Subcutaneous adipose tissue (tissue), 4 donors: Measurements from ENCODE around the gene CASTOR1. TPM values are rescaled to one million over a fixed set of nuclear protein-coding genes. Genes with fewer than 3 reads are reported as not detected.

Experiments used
- total RNA-seq, 4 donors: library from RNA; depleted of rRNA; stranded (reverse); fragments of >200 nt; gene quantifications; one replicate each; pipeline ENCODE4 v1.1.0, GENCODE V29; 2016
- TF ChIP-seq, protein P1 (sequence below): fragments of 450-650 bp; IDR thresholded peaks from one replicate; pipeline ENCODE4 v1.5.1; 2016; ENCODE audit warnings: low read depth, mild to moderate bottlenecking, control low read depth, antibody characterized with exemption, moderate library complexity

Gene CASTOR1
- total RNA-seq, 4 donors from 2014 or later: 8.5 to 26.9 (median 12.8) TPM

DNA sequence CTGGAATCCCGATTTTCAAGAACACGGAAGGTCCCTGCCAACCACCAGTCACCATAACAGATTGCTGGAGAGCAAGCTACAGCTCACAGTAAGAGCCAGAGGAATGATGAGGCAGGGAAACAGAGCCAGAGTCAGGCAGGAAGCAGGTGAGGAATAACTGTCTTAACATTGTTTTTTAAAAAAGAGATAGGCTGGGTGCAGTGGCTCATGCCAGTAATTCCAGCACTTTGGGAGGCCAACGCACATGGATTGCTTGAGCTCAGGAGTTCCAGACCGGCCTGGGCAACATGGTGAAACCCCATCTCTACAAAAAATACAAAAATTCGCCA, 13.5 kb upstream of the CASTOR1 start:
- TF ChIP-seq, protein P1, sequence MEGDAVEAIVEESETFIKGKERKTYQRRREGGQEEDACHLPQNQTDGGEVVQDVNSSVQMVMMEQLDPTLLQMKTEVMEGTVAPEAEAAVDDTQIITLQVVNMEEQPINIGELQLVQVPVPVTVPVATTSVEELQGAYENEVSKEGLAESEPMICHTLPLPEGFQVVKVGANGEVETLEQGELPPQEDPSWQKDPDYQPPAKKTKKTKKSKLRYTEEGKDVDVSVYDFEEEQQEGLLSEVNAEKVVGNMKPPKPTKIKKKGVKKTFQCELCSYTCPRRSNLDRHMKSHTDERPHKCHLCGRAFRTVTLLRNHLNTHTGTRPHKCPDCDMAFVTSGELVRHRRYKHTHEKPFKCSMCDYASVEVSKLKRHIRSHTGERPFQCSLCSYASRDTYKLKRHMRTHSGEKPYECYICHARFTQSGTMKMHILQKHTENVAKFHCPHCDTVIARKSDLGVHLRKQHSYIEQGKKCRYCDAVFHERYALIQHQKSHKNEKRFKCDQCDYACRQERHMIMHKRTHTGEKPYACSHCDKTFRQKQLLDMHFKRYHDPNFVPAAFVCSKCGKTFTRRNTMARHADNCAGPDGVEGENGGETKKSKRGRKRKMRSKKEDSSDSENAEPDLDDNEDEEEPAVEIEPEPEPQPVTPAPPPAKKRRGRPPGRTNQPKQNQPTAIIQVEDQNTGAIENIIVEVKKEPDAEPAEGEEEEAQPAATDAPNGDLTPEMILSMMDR: no peak

DNA sequence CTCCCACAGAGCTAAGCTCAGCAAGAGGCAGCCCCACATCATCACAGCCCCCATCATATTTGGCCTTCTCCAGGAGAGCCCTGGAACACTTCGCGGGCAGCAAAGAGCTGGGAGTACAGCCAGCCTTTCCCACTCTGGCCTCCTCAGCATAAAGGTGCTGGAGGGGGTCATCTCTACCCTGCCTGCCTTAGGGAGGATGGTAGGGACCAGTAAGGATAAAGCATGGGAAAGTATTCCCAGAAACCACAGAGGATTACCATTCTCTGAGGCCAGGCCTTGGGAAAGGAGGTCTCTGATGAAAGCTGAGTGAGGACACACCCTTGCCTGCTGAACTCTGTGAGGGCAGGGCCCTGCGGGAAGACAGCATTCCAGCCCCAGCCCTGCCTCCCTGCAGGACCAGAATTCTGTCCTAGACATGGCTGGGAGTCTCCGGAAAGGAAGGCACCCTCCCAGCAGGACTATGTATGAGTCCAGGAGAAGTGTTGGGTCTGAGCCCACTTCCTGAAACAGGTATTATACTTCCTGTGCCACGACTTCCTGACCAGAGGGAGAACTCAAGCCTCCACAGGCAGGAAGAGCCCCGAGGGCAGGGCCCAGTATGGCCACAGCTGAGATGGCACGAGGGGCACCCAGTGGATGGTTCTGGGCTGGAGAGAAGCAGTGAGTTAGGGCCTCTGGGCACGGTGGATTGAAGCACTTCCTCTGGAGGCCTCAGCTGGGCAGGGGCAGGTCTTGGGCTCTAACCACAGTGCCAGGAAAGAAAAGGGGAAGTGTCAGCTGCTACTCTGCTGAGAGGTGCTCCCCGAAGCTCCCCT, 12.9 kb upstream of the CASTOR1 start:
- TF ChIP-seq, protein P1: no peak

DNA sequence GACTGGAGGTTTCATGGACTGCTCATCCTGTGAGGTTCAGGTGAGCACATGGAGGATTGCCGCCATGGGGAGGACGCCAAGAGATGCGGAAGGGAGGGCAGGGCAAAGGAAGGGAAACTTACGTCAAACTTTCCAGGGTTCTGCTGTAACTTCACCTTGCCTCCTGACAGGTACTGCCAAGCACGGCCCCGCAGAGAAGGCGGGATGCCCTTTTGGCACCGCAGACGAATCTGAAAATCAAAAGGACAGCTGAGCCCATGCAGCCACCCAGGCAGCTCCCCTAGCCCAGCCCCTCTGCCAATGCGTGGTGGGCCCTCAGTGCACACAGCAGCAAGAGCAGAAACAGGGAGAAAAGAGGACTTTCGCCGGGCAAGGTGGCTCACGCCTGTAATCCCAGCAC, 10.0 kb upstream of the CASTOR1 start:
- TF ChIP-seq, protein P1: no peak

DNA sequence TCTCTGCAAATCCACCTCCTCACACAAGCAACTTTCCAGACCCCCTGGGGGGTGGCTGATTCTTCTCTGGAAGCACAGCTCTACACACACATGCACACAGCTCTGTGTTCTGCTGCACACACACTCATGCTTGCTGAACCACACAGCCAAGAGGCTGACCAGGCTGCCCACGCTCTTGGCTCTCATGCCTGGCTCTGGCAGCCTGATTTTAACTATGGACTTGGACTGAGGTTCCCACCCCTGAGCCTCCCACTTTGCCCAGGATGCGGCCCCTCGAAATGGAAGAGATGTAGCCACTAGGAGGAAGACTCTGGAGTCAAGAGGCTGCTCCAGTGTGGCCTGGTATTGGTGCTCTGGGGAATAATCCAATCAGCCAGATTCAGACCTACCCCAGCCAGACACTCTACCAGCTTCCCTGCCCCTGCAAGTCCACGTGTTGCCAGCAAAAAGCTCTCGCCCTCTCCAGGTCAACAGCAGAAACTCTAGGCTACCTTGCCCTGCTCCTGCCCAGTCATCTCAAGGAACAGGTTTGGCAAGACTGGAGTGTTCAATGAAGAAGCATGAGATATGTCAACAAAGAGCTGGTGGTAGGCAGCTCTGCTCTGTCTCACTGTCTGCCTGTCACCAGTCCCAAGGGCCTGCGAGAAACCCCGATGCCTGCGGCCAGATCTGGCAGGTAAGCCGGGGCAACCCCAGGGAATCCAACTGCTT, 8.8 kb upstream of the CASTOR1 start:
- TF ChIP-seq, protein P1: no peak

DNA sequence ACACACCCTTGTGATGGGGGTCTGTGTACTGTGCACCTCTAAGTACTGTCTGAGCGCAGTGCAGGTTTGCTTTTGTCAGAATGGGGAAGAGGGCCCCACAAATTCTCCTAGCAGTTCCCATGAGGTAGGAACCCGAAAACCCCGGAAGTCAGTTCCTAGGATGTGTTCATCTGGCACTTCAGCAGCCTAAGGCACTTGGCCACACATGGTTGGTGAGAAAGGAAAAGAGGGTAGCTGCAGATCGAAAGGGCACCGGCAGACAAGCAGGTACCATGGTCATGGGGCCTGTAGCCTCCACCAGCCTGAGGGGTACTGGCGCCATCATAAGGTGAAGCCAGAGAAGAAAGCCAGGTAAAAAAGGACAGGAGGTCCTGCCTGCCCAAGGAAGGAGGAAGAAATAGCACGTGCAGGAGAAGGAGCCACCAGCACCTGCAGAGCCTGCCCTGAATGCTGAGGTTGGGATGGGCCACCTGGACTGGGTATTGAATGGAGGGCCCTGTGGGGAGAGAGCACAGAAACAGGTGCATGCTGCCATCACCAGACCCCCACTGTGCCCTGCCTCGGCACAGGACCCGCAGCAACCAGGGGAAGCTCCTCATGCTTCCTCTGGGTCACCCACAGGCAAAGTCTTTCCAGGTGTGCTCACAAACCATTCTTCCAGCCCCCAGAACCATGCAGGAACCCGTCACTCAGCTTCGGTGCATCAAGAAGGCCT, 8.1 kb upstream of the CASTOR1 start:
- TF ChIP-seq, protein P1: no peak

DNA sequence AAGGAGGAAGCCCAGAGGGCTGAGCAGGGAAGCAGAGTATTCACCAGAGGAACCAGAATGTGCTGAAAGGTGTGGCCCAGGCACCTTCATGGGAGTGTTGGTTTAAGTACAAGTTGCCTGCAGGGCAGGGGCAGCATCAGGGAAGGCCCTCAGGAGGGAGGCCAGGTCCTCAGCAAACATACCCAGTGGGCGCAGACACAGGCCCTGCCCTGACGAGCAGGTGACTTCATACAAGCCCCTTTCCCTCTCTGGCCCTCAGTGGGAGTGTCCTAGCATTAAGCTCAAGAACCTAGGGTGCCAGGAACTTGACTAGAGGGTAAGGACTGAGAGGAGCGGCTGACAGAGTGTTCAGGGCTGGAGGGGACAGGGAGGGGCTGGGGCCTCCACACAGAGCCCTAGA, 7.5 kb upstream of the CASTOR1 start:
- TF ChIP-seq, protein P1: no peak

DNA sequence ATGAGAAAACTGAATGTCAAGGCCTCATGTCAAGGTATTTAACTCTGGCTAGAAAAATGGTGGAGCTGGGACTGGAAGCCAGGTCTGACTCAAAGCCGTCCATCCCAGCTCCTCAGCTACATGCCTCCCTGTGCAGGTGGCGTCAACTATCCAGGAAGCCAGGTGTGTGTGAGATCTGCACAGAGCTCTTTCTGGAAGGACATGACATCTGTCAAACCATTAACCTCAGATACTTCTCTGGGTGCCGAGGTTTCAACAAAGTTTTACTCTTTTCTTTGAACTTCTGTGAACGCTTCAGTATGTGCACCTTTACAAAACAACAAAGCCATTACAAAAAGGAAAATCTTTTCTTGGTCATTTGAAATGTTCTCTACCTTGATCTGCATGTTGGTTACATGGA, 7.0 kb upstream of the CASTOR1 start:
- TF ChIP-seq, protein P1: no peak
